Activated T-helper 17 cell treated with anti-CD3 and anti-CD28 coated beads, Interleukin-2, amount 50 U/mL, for 72 hours (primary cell): ENCODE results near the gene TMEM87B. TPM values are rescaled to one million over a fixed set of nuclear protein-coding genes. Genes with fewer than 3 reads are reported as not detected.
"Not testable (repeated sequence)": the region's sequence is repeated elsewhere in the genome, so short reads cannot be mapped to it uniquely, and the experiment has no call there.

ENCODE experiments used
- ATAC-seq: fragments of 150-1000 bp; cut with Tn5 transposase; replicated peaks from 2 replicates; pipeline ENCODE4 v1.10.0; 2021; ENCODE audit warnings: mild to moderate bottlenecking, moderate library complexity
- H3K27ac Mint-ChIP-seq: one replicate; pipeline ENCODE4 v1.8.0; 2022; ENCODE audit warnings: mixed read lengths
- H3K27me3 Mint-ChIP-seq: one replicate; pipeline ENCODE4 v1.8.0; 2022; ENCODE audit warnings: mixed read lengths
- H3K36me3 Mint-ChIP-seq: one replicate; pipeline ENCODE4 v1.8.0; 2022; ENCODE audit warnings: low read depth, mild to moderate bottlenecking, mixed read lengths
- H3K4me1 Mint-ChIP-seq: one replicate; pipeline ENCODE4 v1.8.0; 2022; ENCODE audit warnings: mixed read lengths
- H3K4me3 Mint-ChIP-seq: one replicate; pipeline ENCODE4 v1.8.0; 2022; ENCODE audit warnings: mild to moderate bottlenecking, mixed read lengths
- H3K9me3 Mint-ChIP-seq: one replicate; pipeline ENCODE4 v1.8.0; 2022; ENCODE audit warnings: mixed read lengths
- total RNA-seq, 2 donors: library from RNA; stranded (reverse); gene quantifications; one replicate each; pipeline ENCODE4 v1.2.3, GENCODE V29; 2022

TMEM87B gene
- total RNA-seq, 2 donors from 2014 or later = 19.9 to 27.7 TPM

DNA sequence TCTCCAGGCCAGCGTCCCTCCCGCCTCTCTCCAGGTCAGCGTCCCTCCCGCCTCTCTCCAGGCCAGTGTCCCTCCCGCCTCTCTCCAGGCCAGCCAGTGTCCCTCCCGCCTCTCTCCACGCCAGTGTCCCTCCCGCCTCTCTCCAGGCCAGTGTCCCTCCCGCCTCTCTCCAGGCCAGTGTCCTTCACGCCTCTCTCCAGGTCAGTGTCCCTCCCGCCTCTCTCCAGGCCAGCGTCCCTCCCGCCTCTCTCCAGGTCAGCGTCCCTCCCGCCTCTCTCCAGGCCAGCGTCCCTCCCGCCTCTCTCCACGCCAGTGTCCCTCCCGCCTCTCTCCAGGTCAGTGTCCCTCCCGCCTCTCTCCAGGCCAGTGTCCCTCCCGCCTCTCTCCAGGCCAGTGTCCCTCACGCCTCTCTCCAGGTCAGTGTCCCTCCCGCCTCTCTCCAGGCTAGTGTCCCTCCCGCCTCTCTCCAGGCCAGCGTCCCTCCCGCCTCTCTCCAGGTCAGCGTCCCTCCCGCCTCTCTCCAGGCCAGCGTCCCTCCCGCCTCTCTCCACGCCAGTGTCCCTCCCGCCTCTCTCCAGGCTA, 84.1 kb downstream of the TMEM87B start:
- H3K4me1 Mint-ChIP-seq, H3K4me3 Mint-ChIP-seq, ATAC-seq: not testable (repeated sequence)

DNA sequence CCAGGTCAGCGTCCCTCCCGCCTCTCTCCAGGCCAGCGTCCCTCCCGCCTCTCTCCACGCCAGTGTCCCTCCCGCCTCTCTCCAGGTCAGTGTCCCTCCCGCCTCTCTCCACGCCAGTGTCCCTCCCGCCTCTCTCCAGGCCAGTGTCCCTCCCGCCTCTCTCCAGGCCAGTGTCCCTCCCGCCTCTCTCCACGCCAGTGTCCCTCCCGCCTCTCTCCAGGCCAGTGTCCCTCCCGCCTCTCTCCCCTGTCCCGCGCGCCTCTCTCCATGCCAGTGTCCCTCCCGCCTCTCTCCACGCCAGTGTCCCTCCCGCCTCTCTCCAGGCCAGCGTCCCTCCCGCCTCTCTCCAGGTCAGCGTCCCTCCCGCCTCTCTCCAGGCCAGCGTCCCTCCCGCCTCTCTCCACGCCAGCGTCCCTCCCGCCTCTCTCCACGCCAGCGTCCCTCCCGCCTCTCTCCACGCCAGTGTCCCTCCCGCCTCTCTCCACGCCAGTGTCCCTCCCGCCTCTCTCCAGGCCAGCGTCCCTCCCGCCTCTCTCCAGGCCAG, 84.7 kb downstream of the TMEM87B start:
- not testable (repeated sequence) for ATAC-seq, H3K9me3 Mint-ChIP-seq
- peaks cover 15% of the 10 kb centered on the region for H3K27me3 Mint-ChIP-seq

More for the DNA sequence above, 84.1 kb downstream of the TMEM87B start:
- H3K27me3 Mint-ChIP-seq = peaks cover 15% of the 10 kb centered on the region
- H3K27ac Mint-ChIP-seq, H3K36me3 Mint-ChIP-seq, H3K9me3 Mint-ChIP-seq: not testable (repeated sequence)

DNA sequence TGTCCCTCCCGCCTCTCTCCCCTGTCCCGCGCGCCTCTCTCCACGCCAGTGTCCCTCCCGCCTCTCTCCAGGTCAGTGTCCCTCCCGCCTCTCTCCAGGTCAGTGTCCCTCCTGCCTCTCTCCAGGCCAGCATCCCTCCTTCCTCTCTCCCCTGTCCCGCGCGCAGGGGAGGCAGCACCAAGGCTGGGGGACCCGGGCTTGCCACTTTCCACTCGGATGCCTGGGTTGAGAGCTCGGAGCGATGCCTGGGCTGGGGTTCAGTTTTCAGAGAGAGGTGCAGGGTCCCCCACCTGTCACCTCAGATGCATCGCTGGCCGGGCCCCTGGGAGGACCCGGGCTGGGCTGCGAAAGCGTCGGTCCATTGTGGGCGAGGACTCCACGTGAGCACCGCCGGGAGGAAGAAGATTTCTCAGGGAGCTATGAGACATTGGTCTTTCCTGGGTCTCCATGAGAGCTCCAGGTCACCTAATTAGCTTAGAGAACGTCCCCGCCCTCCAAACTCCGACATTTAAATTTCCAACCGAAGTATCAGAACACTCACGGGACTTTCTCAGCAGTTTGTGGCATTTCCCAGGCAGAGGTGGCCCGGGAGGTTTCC, 85.2 kb downstream of the TMEM87B start:
- Mint-ChIP-seq H3K9me3 (no peaks in the 10 kb centered on the region), H3K4me1 (no peaks in the 10 kb centered on the region), H3K4me3 (peak overlapping the region; percentile 23), H3K27ac (no peak overlapping the region), H3K36me3 (no peaks in the 10 kb centered on the region), H3K27me3 (peaks cover 15% of the 10 kb centered on the region)
- ATAC-seq = no peak

More for the DNA sequence above, 84.7 kb downstream of the TMEM87B start:
- H3K4me1 Mint-ChIP-seq, H3K36me3 Mint-ChIP-seq, H3K27ac Mint-ChIP-seq, H3K4me3 Mint-ChIP-seq: not testable (repeated sequence)

DNA sequence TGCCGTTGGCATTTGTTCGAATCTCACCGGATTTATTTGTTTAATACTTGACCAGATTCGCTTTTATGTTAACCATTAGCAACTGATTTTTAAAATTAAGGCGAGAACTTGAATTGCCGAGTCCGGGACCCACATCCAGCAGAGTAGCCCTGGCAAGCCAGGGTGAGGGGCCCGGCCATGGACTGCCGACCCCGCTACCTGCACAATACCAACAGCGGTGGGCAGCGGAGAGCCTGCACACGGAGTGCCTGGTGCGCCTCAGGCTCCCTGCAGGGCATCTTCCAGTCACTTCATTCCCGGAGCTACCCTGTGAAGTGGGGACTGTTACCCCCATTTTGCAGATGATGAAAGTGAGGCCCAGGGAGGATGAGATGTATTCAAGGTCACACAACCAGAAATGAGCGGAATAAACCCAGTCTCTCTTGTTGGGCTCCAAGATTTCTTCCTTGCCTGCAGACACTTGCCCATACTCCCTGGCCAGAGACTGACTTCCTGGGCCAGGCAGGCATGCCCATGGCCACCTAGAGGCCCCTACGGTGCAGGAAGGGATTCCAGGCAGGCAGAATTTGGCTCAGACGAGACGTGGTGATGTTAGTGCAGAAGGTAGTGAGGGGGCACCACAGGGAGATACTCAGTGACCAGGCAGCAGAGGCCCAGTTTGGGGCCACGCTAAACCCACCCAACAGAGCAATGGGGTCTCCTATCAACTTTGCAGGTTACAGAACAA, 86.0 kb downstream of the TMEM87B start:
- no peak for ATAC-seq
- Mint-ChIP-seq H3K27me3 (peaks cover 11% of the 10 kb centered on the region), H3K36me3 (no peaks in the 10 kb centered on the region), H3K27ac (no peak overlapping the region), H3K4me1 (no peaks in the 10 kb centered on the region), H3K4me3 (peak overlapping the region; percentile 23), H3K9me3 (no peaks in the 10 kb centered on the region)

DNA sequence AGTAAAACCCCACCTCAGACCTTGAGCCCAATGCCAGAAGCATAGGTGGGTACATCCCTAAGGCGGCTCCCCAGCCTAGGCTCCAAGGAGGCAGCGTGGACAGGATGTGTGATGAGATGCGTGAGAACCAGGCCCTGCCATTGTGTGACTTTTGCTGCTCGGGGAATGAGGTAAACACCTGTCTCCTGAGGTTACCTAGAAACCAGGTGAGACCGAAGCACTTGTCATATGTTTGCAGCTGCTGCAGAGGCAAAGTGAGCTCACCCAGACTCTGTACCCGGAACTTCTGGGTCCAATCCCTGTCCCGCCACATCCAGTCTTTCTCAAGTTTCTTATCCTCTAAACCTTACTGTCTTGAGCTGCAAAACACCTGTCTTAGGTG, 86.5 kb downstream of the TMEM87B start:
- Mint-ChIP-seq H3K4me3 (no peak overlapping the region), H3K4me1 (no peaks in the 10 kb centered on the region), H3K27me3 (peaks cover 8% of the 10 kb centered on the region)

DNA sequence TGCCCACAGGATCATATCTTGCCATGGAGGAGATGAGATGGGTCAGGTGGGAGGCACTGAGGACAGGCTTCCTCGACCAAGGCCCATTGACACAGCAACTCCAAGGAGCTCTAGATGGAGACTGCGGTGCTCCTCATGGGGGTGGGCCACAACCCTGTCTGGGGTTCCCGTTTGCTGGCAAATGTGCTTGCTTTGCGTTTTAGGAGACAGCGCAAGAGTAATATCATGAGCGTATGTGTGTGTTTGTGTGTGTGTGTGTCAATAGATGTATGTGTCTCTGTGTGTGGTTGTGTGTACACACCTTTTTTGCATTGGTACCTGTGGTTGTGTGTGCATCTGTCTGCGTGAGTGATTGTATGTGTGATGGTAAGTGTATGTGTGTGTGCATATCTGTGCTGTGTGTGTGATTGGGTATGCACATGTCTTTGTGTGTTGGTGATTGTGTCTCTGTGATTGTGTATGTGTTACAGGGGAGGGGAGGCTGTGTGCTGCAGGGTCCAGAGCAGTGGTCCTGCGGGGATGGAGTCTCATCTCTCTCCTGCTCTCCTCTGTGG, 87.5 kb downstream of the TMEM87B start:
- H3K4me1 Mint-ChIP-seq = no peaks in the 10 kb centered on the region
- no peaks in the 10 kb centered on the region for H3K36me3 Mint-ChIP-seq
- peaks cover 4% of the 10 kb centered on the region for H3K27me3 Mint-ChIP-seq
- H3K27ac Mint-ChIP-seq = no peak overlapping the region
- ATAC-seq = no peak
- no peak overlapping the region for H3K4me3 Mint-ChIP-seq
- H3K9me3 Mint-ChIP-seq = no peaks in the 10 kb centered on the region

More for the DNA sequence above, 86.5 kb downstream of the TMEM87B start:
- no peaks in the 10 kb centered on the region for H3K36me3 Mint-ChIP-seq
- H3K9me3 Mint-ChIP-seq = no peaks in the 10 kb centered on the region
- no peak for ATAC-seq
- no peak overlapping the region for H3K27ac Mint-ChIP-seq

DNA sequence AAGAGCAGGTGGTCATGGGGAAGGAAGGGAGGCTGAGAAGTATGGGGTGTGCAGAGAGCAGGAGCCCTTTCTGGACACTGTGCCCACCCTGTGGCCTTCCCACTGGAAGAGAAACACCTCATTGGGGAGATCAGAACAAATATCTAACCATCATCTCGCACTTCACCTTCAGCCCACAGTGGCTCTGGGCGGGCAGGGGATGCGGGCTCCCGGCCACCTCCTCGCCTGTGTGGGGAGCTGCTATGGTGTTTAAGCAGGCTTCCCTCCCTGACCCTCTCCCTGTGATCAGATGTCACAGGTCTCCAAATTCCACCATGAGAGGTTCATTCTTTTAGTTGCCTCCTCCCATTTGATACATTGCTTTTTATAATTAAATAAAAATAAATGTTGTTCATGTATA, 88.1 kb downstream of the TMEM87B start:
- Mint-ChIP-seq H3K27ac (no peak overlapping the region), H3K36me3 (no peaks in the 10 kb centered on the region), H3K4me1 (no peaks in the 10 kb centered on the region), H3K9me3 (no peaks in the 10 kb centered on the region), H3K4me3 (no peak overlapping the region), H3K27me3 (no peaks in the 10 kb centered on the region)
- ATAC-seq = no peak

DNA sequence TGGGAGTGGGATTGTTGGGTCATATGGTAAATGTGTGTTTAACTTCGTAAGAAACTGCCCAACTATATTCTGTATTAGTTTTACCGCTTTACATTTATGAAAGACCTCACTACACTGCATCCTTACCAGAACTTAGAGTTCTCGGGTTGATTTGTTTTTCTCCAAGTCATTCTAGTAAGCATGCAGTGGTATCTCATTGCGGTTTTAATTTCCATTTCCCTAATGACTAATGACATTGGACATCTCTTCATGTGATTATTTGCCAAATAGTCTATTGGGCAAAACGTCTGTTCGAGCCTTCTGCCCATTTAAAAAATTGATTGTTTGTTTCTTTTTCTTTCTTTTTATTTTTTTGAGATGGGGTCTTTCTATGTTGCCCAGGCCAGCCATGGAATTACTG, 89.9 kb downstream of the TMEM87B start:
- no peaks in the 10 kb centered on the region for H3K27me3 Mint-ChIP-seq
- H3K9me3 Mint-ChIP-seq = no peaks in the 10 kb centered on the region
- no peak overlapping the region for H3K27ac Mint-ChIP-seq
- no peaks in the 10 kb centered on the region for H3K36me3 Mint-ChIP-seq
- no peak overlapping the region for H3K4me3 Mint-ChIP-seq
- no peak for ATAC-seq
- H3K4me1 Mint-ChIP-seq = no peaks in the 10 kb centered on the region

DNA sequence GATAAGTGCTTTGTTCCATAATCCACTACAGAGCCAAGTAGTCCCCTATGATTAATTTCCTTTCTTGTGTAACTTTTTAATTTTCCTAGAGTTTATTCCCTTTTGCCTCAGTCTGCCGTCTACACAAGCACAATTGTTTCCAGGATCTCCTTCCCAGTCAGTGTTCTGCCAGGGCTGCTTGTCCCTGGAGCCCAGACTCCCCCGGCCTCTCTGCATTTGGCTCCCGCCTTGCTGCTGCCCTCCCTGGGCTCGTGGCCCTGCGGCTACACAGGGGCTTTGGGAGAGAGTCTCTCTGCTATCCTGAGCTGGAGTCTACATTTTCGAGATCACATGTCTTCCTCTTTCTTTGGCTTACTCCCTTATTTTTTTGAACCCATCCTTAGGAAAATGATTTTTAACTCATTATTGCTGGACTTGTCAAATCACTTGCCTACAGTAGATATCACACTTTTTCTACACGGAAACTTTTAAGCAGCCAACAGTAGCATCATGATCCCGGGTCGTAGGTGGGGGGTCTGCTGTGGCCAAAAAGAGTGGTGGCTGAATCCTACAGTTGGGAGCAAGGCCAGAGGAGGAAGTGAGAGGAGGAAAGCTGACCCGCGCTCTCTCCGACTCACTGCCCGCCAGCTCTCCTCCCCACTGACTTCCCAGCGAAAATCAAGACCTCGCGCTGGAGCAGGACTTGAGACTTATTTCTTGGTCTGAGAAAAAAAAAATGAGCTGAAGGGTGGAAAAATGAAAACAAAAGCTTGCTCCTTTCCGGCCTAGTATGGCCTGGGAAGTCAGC, 92.5 kb downstream of the TMEM87B start:
- no peaks in the 10 kb centered on the region for H3K9me3 Mint-ChIP-seq
- H3K4me3 Mint-ChIP-seq = no peak overlapping the region
- no peak for ATAC-seq
- no peaks in the 10 kb centered on the region for H3K27me3 Mint-ChIP-seq
- no peak overlapping the region for H3K27ac Mint-ChIP-seq
- no peaks in the 10 kb centered on the region for H3K4me1 Mint-ChIP-seq
- H3K36me3 Mint-ChIP-seq = no peaks in the 10 kb centered on the region

DNA sequence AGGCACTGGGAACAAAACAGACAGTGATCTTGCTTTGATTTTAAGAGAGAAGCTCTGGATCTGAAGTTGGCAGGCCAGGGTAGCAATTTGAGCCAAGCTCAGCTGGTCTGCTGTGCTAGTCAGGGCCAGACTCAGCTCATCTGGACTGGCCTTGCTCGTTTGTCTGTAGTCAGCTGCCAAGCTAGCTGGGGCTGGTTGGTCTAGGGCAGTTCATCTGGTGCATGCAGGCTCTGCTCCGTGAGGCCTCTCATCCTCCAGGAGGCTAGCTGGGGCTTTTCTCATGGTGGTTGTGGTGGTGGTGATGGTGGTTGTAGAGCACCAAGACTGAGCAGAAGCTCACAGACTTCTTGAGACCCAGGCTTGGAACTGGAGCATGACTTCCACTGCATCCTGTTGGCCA, 93.4 kb downstream of the TMEM87B start:
- Mint-ChIP-seq H3K36me3 (no peaks in the 10 kb centered on the region), H3K4me1 (no peaks in the 10 kb centered on the region), H3K27me3 (no peaks in the 10 kb centered on the region), H3K4me3 (no peak overlapping the region), H3K9me3 (no peaks in the 10 kb centered on the region), H3K27ac (no peak overlapping the region)
- ATAC-seq = no peak

DNA sequence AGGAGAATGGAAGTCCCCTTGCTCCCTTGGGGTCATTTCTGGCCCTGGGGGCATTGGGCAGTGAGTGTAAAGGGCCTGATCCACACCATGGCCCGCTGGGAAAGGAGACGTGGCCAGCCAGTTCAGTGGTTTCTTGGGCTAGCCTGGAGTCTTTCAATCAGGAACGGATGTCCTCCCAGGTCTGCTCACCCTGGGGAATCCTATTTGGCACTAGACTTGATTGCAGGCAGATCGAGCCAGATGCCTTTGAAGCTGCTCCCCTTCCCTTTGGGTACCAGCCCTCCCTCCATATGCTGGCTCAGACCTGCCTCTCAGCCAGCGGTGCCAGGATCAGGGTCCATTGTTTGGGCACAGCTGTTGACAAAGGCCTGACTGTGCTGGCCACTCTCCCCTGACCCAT, 94.1 kb downstream of the TMEM87B start:
- Mint-ChIP-seq H3K4me3 (no peak overlapping the region), H3K4me1 (peaks cover 4% of the 10 kb centered on the region), H3K27me3 (no peaks in the 10 kb centered on the region), H3K9me3 (no peaks in the 10 kb centered on the region), H3K36me3 (no peaks in the 10 kb centered on the region), H3K27ac (no peak overlapping the region)
- no peak for ATAC-seq

DNA sequence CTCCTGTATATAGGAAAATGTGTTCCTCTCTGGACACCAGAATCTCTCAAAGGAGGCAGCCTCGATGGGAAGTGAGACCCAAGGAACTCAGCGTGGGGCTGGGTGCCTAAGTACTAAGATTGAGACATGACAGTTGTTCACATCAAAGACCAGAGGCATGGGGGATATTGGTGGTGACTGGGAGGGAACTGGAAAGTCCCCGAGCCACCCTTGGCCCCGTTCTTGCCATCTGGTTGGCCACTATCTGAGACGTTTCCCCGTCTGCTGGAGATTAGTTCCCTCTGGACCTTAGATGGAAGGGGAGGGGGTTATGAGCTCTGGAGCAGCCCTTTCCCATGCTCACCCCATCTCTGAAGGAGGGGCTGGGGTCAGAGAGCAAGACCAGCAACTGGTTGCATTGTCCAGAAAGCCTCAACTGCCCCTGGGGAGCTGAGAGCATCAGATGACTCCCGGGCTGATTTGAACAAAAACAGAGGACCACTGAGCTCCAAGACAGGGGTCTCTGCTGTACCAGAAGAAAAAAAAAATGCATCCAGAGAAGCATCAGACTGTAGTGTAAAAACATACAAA, 94.9 kb downstream of the TMEM87B start:
- peaks cover 6% of the 10 kb centered on the region for H3K4me1 Mint-ChIP-seq
- H3K36me3 Mint-ChIP-seq = no peaks in the 10 kb centered on the region
- H3K9me3 Mint-ChIP-seq = no peaks in the 10 kb centered on the region
- no peaks in the 10 kb centered on the region for H3K27me3 Mint-ChIP-seq
- H3K4me3 Mint-ChIP-seq = no peak overlapping the region
- ATAC-seq = no peak
- H3K27ac Mint-ChIP-seq = peak overlapping the region; percentile 25

DNA sequence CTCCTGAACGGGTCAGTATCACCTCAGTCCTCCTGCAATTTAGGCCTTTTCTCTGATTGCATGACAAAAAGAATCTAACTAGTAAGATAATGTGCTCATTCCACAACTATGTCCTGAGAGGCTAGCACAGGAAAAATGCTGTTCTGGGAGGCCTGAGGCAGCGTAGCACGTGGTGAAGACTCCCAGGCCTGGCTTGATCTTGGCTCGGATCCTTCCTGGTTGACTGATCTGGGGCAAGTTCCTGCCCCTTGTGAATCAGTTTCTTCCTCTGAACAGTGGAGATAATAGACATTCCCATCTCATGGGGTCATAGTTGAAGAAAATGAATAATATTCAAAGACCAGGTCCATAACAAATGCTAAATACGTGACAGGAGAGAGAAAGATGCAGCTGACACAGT, 95.4 kb downstream of the TMEM87B start:
- Mint-ChIP-seq H3K4me3 (no peak overlapping the region), H3K4me1 (peaks cover 6% of the 10 kb centered on the region)

DNA sequence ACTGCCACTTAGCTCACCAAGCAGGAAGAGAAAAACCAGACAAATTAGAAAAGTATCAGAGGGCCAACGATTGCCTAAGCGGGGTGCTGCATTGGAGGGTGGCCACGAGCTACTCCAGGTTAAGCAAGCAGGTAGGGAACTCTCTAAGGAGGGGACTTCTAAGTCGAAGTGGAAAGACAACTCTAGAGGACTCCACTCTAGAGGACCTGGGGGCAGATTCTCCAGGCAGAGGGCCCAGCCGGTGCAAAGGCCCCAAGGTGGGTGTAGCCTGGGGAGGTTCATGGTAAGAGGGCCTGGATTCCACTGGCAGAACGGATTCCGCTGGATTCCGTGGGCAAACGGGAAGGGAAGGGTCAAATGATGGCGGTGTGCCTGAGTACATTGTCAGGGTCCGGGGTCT, 95.8 kb downstream of the TMEM87B start:
- peak overlapping the region; percentile 37 for H3K27ac Mint-ChIP-seq
- peaks cover 8% of the 10 kb centered on the region for H3K4me1 Mint-ChIP-seq
- no peak overlapping the region for H3K4me3 Mint-ChIP-seq
- no peaks in the 10 kb centered on the region for H3K36me3 Mint-ChIP-seq
- H3K27me3 Mint-ChIP-seq = no peaks in the 10 kb centered on the region
- ATAC-seq = no peak
- no peaks in the 10 kb centered on the region for H3K9me3 Mint-ChIP-seq

More for the DNA sequence above, 95.4 kb downstream of the TMEM87B start:
- Mint-ChIP-seq H3K27me3 (no peaks in the 10 kb centered on the region), H3K27ac (peak overlapping the region; percentile 37), H3K9me3 (no peaks in the 10 kb centered on the region), H3K36me3 (no peaks in the 10 kb centered on the region)
- ATAC-seq = no peak
